IMR-90 (cell line): ENCODE measurements around the gene LATS2. TPM values are rescaled to one million over a fixed set of nuclear protein-coding genes. Genes with fewer than 3 reads are reported as not detected.

Experiments used
- ATAC-seq: fragments of 200-7000 bp; cut with Tn5 transposase; 2 replicates; pipeline ENCODE4 v1.9.1; 2020; ENCODE audit warnings: low read depth, mild to moderate bottlenecking, moderate library complexity
- BruUV-seq: library from RNA; stranded (reverse); fragments of 400-500 nt; replicated peaks from 2 replicates; lab custom pipeline; 2021; lab: Mats Ljungman, UMichigan
- CTCF ChIA-PET: fragments of 300-600 bp; formaldehyde crosslinking; extraction: SDS; loops from one replicate; lab custom pipeline; 2021; ENCODE audit warnings: antibody characterized with exemption; lab: Yijun Ruan, JAX
- POLR2A ChIA-PET: fragments of 300-600 bp; sonication (Branson Sonifier 250); formaldehyde crosslinking; loops from one replicate; lab custom pipeline; 2022; ENCODE audit warnings: antibody characterized with exemption; ENCODE audit not compliant: unreplicated experiment; lab: Charles Lee
- DNase-seq: peaks from one replicate; pipeline ENCODE4 v3.0.0; 2013
- H2AFZ ChIP-seq: replicated peaks from 2 replicates; pipeline ENCODE3; 2013; ENCODE audit warnings: low read length, mild to moderate bottlenecking; ENCODE audit not compliant: poor library complexity
- H2AK5ac ChIP-seq: 2 replicates; pipeline ENCODE4 v1.6.1; 2013; ENCODE audit warnings: low read depth, low read length, inconsistent platforms
- H2AK9ac ChIP-seq: replicated peaks from 2 replicates; pipeline ENCODE3; 2013; ENCODE audit warnings: mild to moderate bottlenecking, low read depth, low read length, moderate library complexity; ENCODE audit not compliant: poor library complexity
- H2BK120ac ChIP-seq: 2 replicates; pipeline ENCODE4 v1.6.1; 2013; ENCODE audit warnings: low read depth, low read length, inconsistent platforms
- H2BK15ac ChIP-seq: 3 replicates; pipeline ENCODE4 v1.6.1; 2013; ENCODE audit warnings: low read depth, low read length, inconsistent platforms
- H2BK20ac ChIP-seq: 2 replicates; pipeline ENCODE4 v1.6.1; 2013; ENCODE audit warnings: low read depth, mild to moderate bottlenecking, inconsistent platforms, low read length, moderate library complexity
- H2BK5ac ChIP-seq: 2 replicates; pipeline ENCODE4 v1.6.1; 2013; ENCODE audit warnings: mild to moderate bottlenecking, low read depth, low read length, inconsistent platforms; ENCODE audit not compliant: poor library complexity, severe bottlenecking
- H3K14ac ChIP-seq: replicated peaks from 2 replicates; pipeline ENCODE4 v1.6.1; 2013; ENCODE audit warnings: low read depth, low read length, inconsistent platforms
- H3K18ac ChIP-seq: 2 replicates; pipeline ENCODE4 v1.6.1; 2013; ENCODE audit warnings: low read depth, low read length, control low read depth
- H3K23ac ChIP-seq: 2 replicates; pipeline ENCODE4 v1.6.1; 2013; ENCODE audit warnings: low read depth, low read length, inconsistent platforms
- H3K27ac ChIP-seq: 2 replicates; pipeline ENCODE4 v1.5.1; 2013; ENCODE audit warnings: mild to moderate bottlenecking, control low read depth, low read length; ENCODE audit not compliant: insufficient read depth
- H3K27me3 ChIP-seq: 2 replicates; pipeline ENCODE4 v1.6.1; 2013; ENCODE audit warnings: low read length; ENCODE audit not compliant: control insufficient read depth, insufficient read depth
- H3K36me3 ChIP-seq: 2 replicates; pipeline ENCODE4 v1.6.1; 2013; ENCODE audit warnings: low read length, mixed read lengths; ENCODE audit not compliant: control insufficient read depth, insufficient read depth
- H3K4ac ChIP-seq: 2 replicates; pipeline ENCODE4 v1.6.1; 2013; ENCODE audit warnings: low read depth, low read length, inconsistent platforms
- H3K4me1 ChIP-seq: 2 replicates; pipeline ENCODE4 v1.6.1; 2013; ENCODE audit warnings: low read length, mixed read lengths; ENCODE audit not compliant: control insufficient read depth, insufficient read depth
- H3K4me2 ChIP-seq: 2 replicates; pipeline ENCODE4 v1.6.1; 2013; ENCODE audit warnings: low read depth, mild to moderate bottlenecking, control low read depth, low read length, moderate library complexity
- H3K4me3 ChIP-seq: 2 replicates; pipeline ENCODE4 v1.5.1; 2013; ENCODE audit warnings: low read depth, mild to moderate bottlenecking, control low read depth, low read length, moderate library complexity; ENCODE audit not compliant: insufficient read depth
- H3K56ac ChIP-seq: 2 replicates; pipeline ENCODE4 v1.6.1; 2013; ENCODE audit warnings: low read length, inconsistent platforms; ENCODE audit not compliant: insufficient read depth; ENCODE audit errors: extremely low read depth
- H3K79me1 ChIP-seq, 2 experiments: 2 replicates each; pipeline ENCODE4 v1.6.1; 2013; ENCODE audit warnings: low read length in 2 of 2, inconsistent platforms in 1 of 2, low read depth in 1 of 2
- H3K9ac ChIP-seq: 2 replicates; pipeline ENCODE4 v1.6.1; 2013; ENCODE audit warnings: low read depth, low read length, control low read depth
- H3K9me1 ChIP-seq: 2 replicates; pipeline ENCODE4 v1.6.1; 2013; ENCODE audit warnings: low read length, inconsistent platforms; ENCODE audit not compliant: insufficient read depth
- H3K9me3 ChIP-seq: 2 replicates; pipeline ENCODE4 v1.6.1; 2013; ENCODE audit warnings: low read length; ENCODE audit not compliant: control insufficient read depth, insufficient read depth
- H4K20me1 ChIP-seq: 2 replicates; pipeline ENCODE4 v1.6.1; 2013; ENCODE audit warnings: low read length, inconsistent platforms; ENCODE audit not compliant: insufficient read depth
- H4K5ac ChIP-seq: 2 replicates; pipeline ENCODE4 v1.6.1; 2013; ENCODE audit warnings: mild to moderate bottlenecking, low read depth, low read length, control low read depth
- H4K8ac ChIP-seq, 2 experiments: 2 replicates each; pipeline ENCODE4 v1.6.1; 2013; ENCODE audit warnings: low read depth in 2 of 2, low read length in 2 of 2, control low read depth in 1 of 2, inconsistent platforms in 1 of 2
- H4K91ac ChIP-seq: 2 replicates; pipeline ENCODE4 v1.6.1; 2013; ENCODE audit warnings: low read depth, low read length, inconsistent platforms; ENCODE audit not compliant: insufficient read depth
- BHLHE40 ChIP-seq: fragments of 150-350 bp; IDR thresholded peaks from 2 replicates; pipeline ENCODE4 v1.6.1; 2016; ENCODE audit warnings: mild to moderate bottlenecking, low read depth, low read length
- CEBPB ChIP-seq: IDR thresholded peaks from 2 replicates; pipeline ENCODE4 v1.6.1; 2012; ENCODE audit warnings: low read depth, low read length, improper control_type of control experiment
- MAFK ChIP-seq: IDR thresholded peaks from 2 replicates; pipeline ENCODE4 v1.6.1; 2012; ENCODE audit warnings: low read depth, low read length, improper control_type of control experiment
- MAZ ChIP-seq: IDR thresholded peaks from 2 replicates; pipeline ENCODE4 v1.6.1; 2012; ENCODE audit warnings: low read depth, mild to moderate bottlenecking, low read length, improper control_type of control experiment, moderate library complexity, borderline replicate concordance
- MXI1 ChIP-seq: IDR thresholded peaks from 2 replicates; pipeline ENCODE4 v1.6.1; 2012; ENCODE audit warnings: low read depth, mild to moderate bottlenecking, low read length, moderate library complexity, borderline replicate concordance
- NFE2L2 ChIP-seq: fragments of 150-350 bp; IDR thresholded peaks from 2 replicates; pipeline ENCODE4 v1.6.1; 2016; ENCODE audit warnings: low read depth, mild to moderate bottlenecking, low read length
- RAD21 ChIP-seq: IDR thresholded peaks from 2 replicates; pipeline ENCODE4 v1.6.1; 2012; ENCODE audit warnings: low read length, improper control_type of control experiment
- RFX5 ChIP-seq: IDR thresholded peaks from 2 replicates; pipeline ENCODE4 v1.8.0; 2012; ENCODE audit warnings: low read depth, mild to moderate bottlenecking, low read length, moderate library complexity
- USF2 ChIP-seq: fragments of 150-350 bp; IDR thresholded peaks from 2 replicates; pipeline ENCODE4 v1.6.1; 2017; ENCODE audit warnings: mild to moderate bottlenecking, antibody characterized with exemption, low read length, low read depth
- WGBS, 2 experiments: methylation state at CpG; one replicate each; pipeline versions ENCODE4 v1.1.5 to v1.1.7; 2013; ENCODE audit warnings: missing lambda C conversion rate in 2 of 2; ENCODE audit not compliant: insufficient read length in 1 of 2; ENCODE audit errors: extremely low coverage in 2 of 2; 5-methylcytosine and 5-hydroxymethylcytosine counted together
- dilution Hi-C: fragments of 300-500 bp; cut with HindIII; formaldehyde crosslinking; loops from one replicate; pipeline ENCODE4 v1.14.3; 2018; ENCODE audit warnings: low sequenced_read_pairs; ENCODE audit not compliant: unreplicated experiment
- in situ Hi-C: fragments of 300-500 bp; cut with MboI; formaldehyde crosslinking; loops from 3 replicates; pipeline ENCODE4 v1.14.3; 2019; ENCODE audit warnings: low sequenced_read_pairs, inconsistent platforms, mixed read lengths
- intact Hi-C: fragments of 100-400 bp; cut with micrococcal nuclease; formaldehyde crosslinking; loops from 2 replicates; pipeline ENCODE4 v1.10.0; 2022
- polyA plus RNA-seq, 3 experiments: library from polyadenylated mRNA; depleted of rRNA; stranded (reverse); fragments of >200 nt; gene quantifications; 2 replicates each; pipeline ENCODE4 v1.2.3, GENCODE V29; 2012; ENCODE audit warnings: low replicate concordance in 1 of 3
- total RNA-seq: library from RNA; depleted of rRNA; stranded (reverse); fragments of >200 nt; gene quantifications from 2 replicates; pipeline ENCODE4 v1.2.3, GENCODE V29; 2012
- TF ChIP-seq, protein P1 (sequence below): conservative IDR thresholded peaks from 2 replicates; pipeline ENCODE4 v1.5.1; 2012; ENCODE audit warnings: mild to moderate bottlenecking, low read depth, low read length, improper control_type of control experiment

LATS2 gene
- total and polyA plus RNA-seq, 2 of the 4 experiments (the other 2 are of a cell fraction) = 12.7 to 22.4 TPM

- Histone ChIP-seq H2BK15ac (peak overlapping the region; percentile 56; the same call in 2 of the 3 replicates), H2AFZ (peak overlapping the region; percentile 38), H3K4me3 (no peak overlapping the region), H2BK5ac (no peak overlapping the region), H3K14ac (no peak overlapping the region), H3K9me3 (no peaks in the 10 kb centered on the region), H4K5ac (peak overlapping the region; percentile 49; the same call in 1 of the 2 replicates), H3K4me1 (peaks cover 6% of the 10 kb centered on the region; the same call in 1 of the 2 replicates), H3K4me2 (no peak overlapping the region), H3K27ac (no peak overlapping the region), H3K56ac (no peak overlapping the region), H3K9me1 (peaks cover 8% of the 10 kb centered on the region; the same call in 1 of the 2 replicates), H2BK120ac (peak overlapping the region; percentile 77), H4K91ac (peak overlapping the region; percentile 39), H4K8ac (no peak overlapping the region), H3K27me3 (no peaks in the 10 kb centered on the region), H2AK9ac (peak overlapping the region; percentile 39), H3K36me3 (no peaks in the 10 kb centered on the region), H2AK5ac (peak overlapping the region; percentile 90), H3K4ac (peak overlapping the region; percentile 66), H3K18ac (no peak overlapping the region; the same call in 1 of the 2 replicates), H3K79me1 (peaks cover 0 to 3% of the 10 kb centered on the region in 2 experiments; a peak in 2 of 4 replicates), H4K20me1 (no peaks in the 10 kb centered on the region), H2BK20ac (peak overlapping the region; percentile 88), H3K9ac (no peak overlapping the region), H3K23ac (no peak overlapping the region)
- WGBS, 2 experiments = 100% methylated on average over 3 of the region's 20 CpGs; no CpG with 5 or more reads in 1 of the 2 experiments
- ChIA-PET POLR2A (no interaction called here), CTCF (no interaction called here)
- intact Hi-C loops = no loop called here
- in situ Hi-C loops = loop anchor here (10.0 kb wide), 1 partner anchor 62 kb away; no protein-coding TSS in a partner anchor
- TF ChIP-seq USF2 (no peak), NFE2L2 (no peak), RAD21 (no peak), MXI1 (no peak), MAFK (no peak), BHLHE40 (no peak), CEBPB (no peak), RFX5 (no peak), MAZ (no peak)
- TF ChIP-seq, protein P1, sequence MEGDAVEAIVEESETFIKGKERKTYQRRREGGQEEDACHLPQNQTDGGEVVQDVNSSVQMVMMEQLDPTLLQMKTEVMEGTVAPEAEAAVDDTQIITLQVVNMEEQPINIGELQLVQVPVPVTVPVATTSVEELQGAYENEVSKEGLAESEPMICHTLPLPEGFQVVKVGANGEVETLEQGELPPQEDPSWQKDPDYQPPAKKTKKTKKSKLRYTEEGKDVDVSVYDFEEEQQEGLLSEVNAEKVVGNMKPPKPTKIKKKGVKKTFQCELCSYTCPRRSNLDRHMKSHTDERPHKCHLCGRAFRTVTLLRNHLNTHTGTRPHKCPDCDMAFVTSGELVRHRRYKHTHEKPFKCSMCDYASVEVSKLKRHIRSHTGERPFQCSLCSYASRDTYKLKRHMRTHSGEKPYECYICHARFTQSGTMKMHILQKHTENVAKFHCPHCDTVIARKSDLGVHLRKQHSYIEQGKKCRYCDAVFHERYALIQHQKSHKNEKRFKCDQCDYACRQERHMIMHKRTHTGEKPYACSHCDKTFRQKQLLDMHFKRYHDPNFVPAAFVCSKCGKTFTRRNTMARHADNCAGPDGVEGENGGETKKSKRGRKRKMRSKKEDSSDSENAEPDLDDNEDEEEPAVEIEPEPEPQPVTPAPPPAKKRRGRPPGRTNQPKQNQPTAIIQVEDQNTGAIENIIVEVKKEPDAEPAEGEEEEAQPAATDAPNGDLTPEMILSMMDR = no peak
- DNase-seq = no peak
- dilution Hi-C loops = no loop called here
- no TSS peak for BruUV-seq
- no peak for ATAC-seq
These were observed 15.8 kb upstream of the LATS2 start for GRCh38 chr13:21077076-21077787.
